H9 (cell line): ENCODE measurements around the gene TNIP2. TPM values are rescaled to one million over a fixed set of nuclear protein-coding genes. Genes with fewer than 3 reads are reported as not detected.

ENCODE experiments used
- DNase-seq: peaks from one replicate; pipeline ENCODE4 v3.0.0-alpha.2; 2017
- H2AFZ ChIP-seq: one replicate; pipeline ENCODE4 v1.6.1; 2013; ENCODE audit warnings: mild to moderate bottlenecking, low read length, control low read depth, moderate library complexity
- H2AK5ac ChIP-seq: 2 replicates; pipeline ENCODE4 v1.6.1; 2013; ENCODE audit warnings: low read length, control low read depth, mixed read lengths; ENCODE audit not compliant: insufficient read length
- H2BK120ac ChIP-seq: one replicate; pipeline ENCODE4 v1.6.1; 2013; ENCODE audit warnings: low read depth, mild to moderate bottlenecking, low read length, control low read depth, inconsistent platforms; ENCODE audit not compliant: poor library complexity, severe bottlenecking
- H2BK12ac ChIP-seq: 2 replicates; pipeline ENCODE4 v1.6.1; 2013; ENCODE audit warnings: low read length, control low read depth, mixed read lengths, low read depth; ENCODE audit not compliant: insufficient read length
- H2BK15ac ChIP-seq: 2 replicates; pipeline ENCODE4 v1.6.1; 2013; ENCODE audit warnings: low read depth, low read length, control low read depth
- H2BK20ac ChIP-seq: one replicate; pipeline ENCODE4 v1.6.1; 2013; ENCODE audit warnings: low read depth, mild to moderate bottlenecking, low read length, control low read depth, inconsistent platforms; ENCODE audit not compliant: poor library complexity, severe bottlenecking
- H2BK5ac ChIP-seq: 2 replicates; pipeline ENCODE4 v1.6.1; 2013; ENCODE audit warnings: low read length, control low read depth, mixed read lengths; ENCODE audit not compliant: insufficient read length
- H3K14ac ChIP-seq: 2 replicates; pipeline ENCODE4 v1.6.1; 2013; ENCODE audit warnings: low read length, control low read depth; ENCODE audit not compliant: insufficient read depth
- H3K18ac ChIP-seq: 2 replicates; pipeline ENCODE4 v1.6.1; 2013; ENCODE audit warnings: low read depth, mild to moderate bottlenecking, mixed read lengths, low read length, control low read depth; ENCODE audit not compliant: insufficient read length
- H3K23ac ChIP-seq: 2 replicates; pipeline ENCODE4 v1.6.1; 2013; ENCODE audit warnings: low read length, control low read depth, mixed read lengths, low read depth; ENCODE audit not compliant: insufficient read length
- H3K23me2 ChIP-seq: 2 replicates; pipeline ENCODE4 v1.6.1; 2013; ENCODE audit warnings: low read depth, mild to moderate bottlenecking, mixed read lengths, low read length, control low read depth; ENCODE audit not compliant: insufficient read length, poor library complexity, severe bottlenecking
- H3K27ac ChIP-seq: 2 replicates; pipeline ENCODE4 v1.5.1; 2013; ENCODE audit warnings: low read length, control low read depth, mixed read lengths, low read depth; ENCODE audit not compliant: insufficient read length
- H3K27me3 ChIP-seq: 2 replicates; pipeline ENCODE4 v1.6.1; 2013; ENCODE audit warnings: low read length, control low read depth, inconsistent platforms; ENCODE audit not compliant: insufficient read depth
- H3K4ac ChIP-seq: 2 replicates; pipeline ENCODE4 v1.6.1; 2013; ENCODE audit warnings: low read depth, mild to moderate bottlenecking, control low read depth, inconsistent platforms, low read length, moderate library complexity
- H3K4me1 ChIP-seq: 2 replicates; pipeline ENCODE4 v1.6.1; 2013; ENCODE audit warnings: low read length, control low read depth, inconsistent platforms; ENCODE audit not compliant: insufficient read depth
- H3K4me2 ChIP-seq: 2 replicates; pipeline ENCODE4 v1.6.1; 2013; ENCODE audit warnings: low read length, control low read depth, mixed read lengths; ENCODE audit not compliant: insufficient read length, insufficient read depth
- H3K56ac ChIP-seq: 2 replicates; pipeline ENCODE4 v1.6.1; 2013; ENCODE audit warnings: low read depth, mild to moderate bottlenecking, mixed read lengths, low read length, control low read depth; ENCODE audit not compliant: insufficient read length
- H3K79me1 ChIP-seq: 2 replicates; pipeline ENCODE4 v1.6.1; 2013; ENCODE audit warnings: low read depth, mild to moderate bottlenecking, moderate library complexity, low read length, control low read depth, inconsistent platforms; ENCODE audit not compliant: insufficient read depth, poor library complexity, severe bottlenecking
- H3K79me2 ChIP-seq: 2 replicates; pipeline ENCODE4 v1.6.1; 2013; ENCODE audit warnings: low read length, control low read depth, inconsistent platforms; ENCODE audit not compliant: insufficient read depth
- H3K9ac ChIP-seq: 2 replicates; pipeline ENCODE4 v1.6.1; 2013; ENCODE audit warnings: low read length, control low read depth, mixed read lengths; ENCODE audit not compliant: insufficient read length; ENCODE audit errors: extremely low read depth
- H3K9me3 ChIP-seq: one replicate; pipeline ENCODE4 v1.6.1; 2013; ENCODE audit warnings: low read depth, low read length, inconsistent platforms; ENCODE audit not compliant: control insufficient read depth
- H3T11ph ChIP-seq: one replicate; pipeline ENCODE4 v1.6.1; 2013; ENCODE audit warnings: mild to moderate bottlenecking, low read length, control low read depth, inconsistent platforms
- H4K20me1 ChIP-seq: one replicate; pipeline ENCODE4 v1.6.1; 2013; ENCODE audit not compliant: control insufficient read depth, insufficient read length, insufficient read depth
- H4K5ac ChIP-seq: 2 replicates; pipeline ENCODE4 v1.6.1; 2013; ENCODE audit warnings: low read depth, mild to moderate bottlenecking, mixed read lengths, low read length, control low read depth; ENCODE audit not compliant: insufficient read length
- H4K8ac ChIP-seq: replicated peaks from 2 replicates; pipeline ENCODE4 v1.6.1; 2013; ENCODE audit warnings: low read length, control low read depth, mixed read lengths, low read depth; ENCODE audit not compliant: insufficient read length
- H4K91ac ChIP-seq: 2 replicates; pipeline ENCODE4 v1.6.1; 2013; ENCODE audit warnings: low read depth, mild to moderate bottlenecking, moderate library complexity, mixed read lengths, low read length, control low read depth; ENCODE audit not compliant: insufficient read length
- H3K27ac Mint-ChIP-seq, 3 experiments: 2 replicates in 2 of 3; 3 replicates in 1 of 3; pipeline ENCODE4 v1.8.0; 2020 to 2021; ENCODE audit warnings: mixed read lengths in 3 of 3, mild to moderate bottlenecking in 1 of 3, moderate library complexity in 1 of 3
- H3K27me3 Mint-ChIP-seq: 2 replicates; pipeline ENCODE4 v1.8.0; 2021; ENCODE audit warnings: low read depth, mild to moderate bottlenecking, moderate library complexity, mixed read lengths
- H3K36me3 Mint-ChIP-seq, 3 experiments: 2 replicates in 2 of 3; 3 replicates in 1 of 3; pipeline ENCODE4 v1.8.0; 2020 to 2021; ENCODE audit warnings: low read depth in 3 of 3, mixed read lengths in 3 of 3; ENCODE audit not compliant: insufficient read depth in 1 of 3
- H3K4me1 Mint-ChIP-seq, 2 experiments: 2 replicates each; pipeline ENCODE4 v1.8.0; 2020; ENCODE audit warnings: mixed read lengths in 2 of 2
- H3K4me3 Mint-ChIP-seq, 2 experiments: 2 replicates in 1 of 2; 3 replicates in 1 of 2; pipeline ENCODE4 v1.8.0; 2020 to 2021; ENCODE audit warnings: mild to moderate bottlenecking in 2 of 2, mixed read lengths in 2 of 2, moderate library complexity in 1 of 2
- H3K9me3 Mint-ChIP-seq, 2 experiments: 2 replicates in 1 of 2; 3 replicates in 1 of 2; pipeline ENCODE4 v1.8.0; 2020; ENCODE audit warnings: mild to moderate bottlenecking in 2 of 2, mixed read lengths in 2 of 2, moderate library complexity in 1 of 2
- CTCF ChIP-seq: fragments of 200-600 bp; sonication (generic); conservative IDR thresholded peaks from 3 replicates; pipeline ENCODE4 v1.8.0; 2021; ENCODE audit warnings: antibody characterized with exemption, mild to moderate bottlenecking
- WGBS: extraction: QIAGEN DNeasy Blood & Tissue Kit; methylation state at CpG from one replicate; pipeline ENCODE4 v1.1.7; 2013; ENCODE audit warnings: missing lambda C conversion rate, low lambda C conversion rate, mixed read lengths; ENCODE audit not compliant: insufficient read length; ENCODE audit errors: extremely low coverage; 5-methylcytosine and 5-hydroxymethylcytosine counted together
- total RNA-seq: library from RNA; stranded (reverse); gene quantifications from 2 replicates; pipeline ENCODE4 v1.2.1, GENCODE V29; 2021

Gene TNIP2
- total RNA-seq, 1 experiment from 2014 or later, result 44.7 TPM

GRCh38 chr4:2714918-2715317, 41.2 kb downstream of the TNIP2 start:
- no peak for TF ChIP-seq CTCF
- Histone ChIP-seq H2BK15ac (no peak overlapping the region), H3K79me1 (no peaks in the 10 kb centered on the region), H3T11ph (no peak overlapping the region), H3K9me3 (no peaks in the 10 kb centered on the region), H3K23ac (no peak overlapping the region), H4K20me1 (no peaks in the 10 kb centered on the region), H3K27me3 (no peaks in the 10 kb centered on the region), H3K27ac (no peak overlapping the region), H3K14ac (no peak overlapping the region), H2AK5ac (no peak overlapping the region), H3K4me2 (no peak overlapping the region), H3K23me2 (no peaks in the 10 kb centered on the region), H3K56ac (no peak overlapping the region), H3K4me1 (no peaks in the 10 kb centered on the region), H2AFZ (no peak overlapping the region), H2BK120ac (no peak overlapping the region), H3K79me2 (no peaks in the 10 kb centered on the region), H3K9ac (no peak overlapping the region), H4K91ac (no peak overlapping the region), H4K8ac (no peak overlapping the region), H2BK5ac (no peak overlapping the region), H3K18ac (no peak overlapping the region), H2BK20ac (no peak overlapping the region), H3K4ac (no peak overlapping the region), H2BK12ac (no peak overlapping the region), H4K5ac (no peak overlapping the region)
- Mint-ChIP-seq H3K27me3 (no peaks in the 10 kb centered on the region), H3K4me3 (no peak overlapping the region), H3K27ac (peak overlapping the region in 1 of 3 experiments; percentile 83; a peak in 1 of 7 replicates), H3K36me3 (peaks cover 21 to 63% (median 48%) of the 10 kb centered on the region in 3 experiments; a peak in 6 of 7 replicates), H3K4me1 (peaks cover 4 to 7% of the 10 kb centered on the region in 2 experiments; a peak in 3 of 4 replicates), H3K9me3 (peaks cover 0 to 3% of the 10 kb centered on the region in 2 experiments; a peak in 1 of 5 replicates)
- no peak for DNase-seq
- WGBS, result no CpG with 5 or more reads among the region's 4 CpGs
